DOHH2 (cell line): Measurements from ENCODE around the gene TRMU.

Experiments
- CTCF ChIP-seq: fragments of 200-600 bp; sonication (generic); IDR thresholded peaks from one replicate; pipeline ENCODE4 v1.5.1; 2014; ENCODE audit warnings: antibody characterized with exemption, mild to moderate bottlenecking, low read depth, low read length; ENCODE audit not compliant: poor library complexity, severe bottlenecking
- EZH2phosphoT487 ChIP-seq: fragments of 200-600 bp; sonication (generic); IDR thresholded peaks from 2 replicates; pipeline ENCODE4 v1.6.1; 2017; ENCODE audit warnings: borderline replicate concordance, mild to moderate bottlenecking, antibody characterized with exemption, low read length, moderate library complexity, mixed read lengths

- TF ChIP-seq CTCF (no peak), EZH2phosphoT487 (no peak)
Measured at GRCh38 chr22:46287873-46288751, 47.4 kb upstream of the TRMU start.
